ENCODE data around the gene HCN1.
"Not testable (repeated sequence)": the region's sequence is repeated elsewhere in the genome, so short reads cannot be mapped to it uniquely, and the experiment has no call there.

Gene HCN1

GRCh38 chr5:45411971-45412612, 284.1 kb downstream of the HCN1 start:
- DNase-seq, result no peak

GRCh38 chr5:45410304-45410995, 285.7 kb downstream of the HCN1 start:
- no peak for DNase-seq

- no peak for DNase-seq
Measured at GRCh38 chr5:45408067-45408466, 288.1 kb downstream of the HCN1 start.

DNA sequence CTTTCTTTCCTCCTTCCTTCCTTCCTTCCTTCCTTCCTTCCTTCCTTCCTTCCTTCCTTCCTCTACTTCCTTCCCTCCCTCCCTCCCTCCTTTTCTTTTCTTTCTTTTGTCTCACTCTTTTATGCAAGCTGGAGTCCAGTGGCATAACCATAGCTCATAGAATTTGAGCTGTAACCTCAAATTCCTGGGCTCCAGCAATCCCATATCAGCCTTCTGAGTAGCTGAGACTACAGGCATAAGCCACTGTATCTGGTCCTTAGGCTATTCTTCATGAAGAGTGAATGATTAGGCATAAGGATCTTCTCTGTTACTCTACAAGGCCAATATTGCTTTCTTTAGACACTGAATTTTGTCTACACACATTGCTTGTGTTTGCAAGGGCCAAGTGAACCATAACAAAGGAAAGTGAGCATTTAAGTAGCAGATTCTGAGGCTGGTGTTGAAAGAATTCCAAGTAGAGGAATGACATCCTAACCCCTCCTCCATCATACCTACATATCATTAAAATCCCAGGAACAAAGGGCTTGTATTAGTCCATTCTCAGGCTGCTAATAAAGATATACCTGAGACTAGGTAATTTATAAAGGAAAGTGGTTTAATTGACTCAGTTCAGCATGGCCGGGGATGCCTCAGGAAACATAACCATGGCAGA, 293.2 kb downstream of the HCN1 start:
- DNase-seq, result no peak

DNA sequence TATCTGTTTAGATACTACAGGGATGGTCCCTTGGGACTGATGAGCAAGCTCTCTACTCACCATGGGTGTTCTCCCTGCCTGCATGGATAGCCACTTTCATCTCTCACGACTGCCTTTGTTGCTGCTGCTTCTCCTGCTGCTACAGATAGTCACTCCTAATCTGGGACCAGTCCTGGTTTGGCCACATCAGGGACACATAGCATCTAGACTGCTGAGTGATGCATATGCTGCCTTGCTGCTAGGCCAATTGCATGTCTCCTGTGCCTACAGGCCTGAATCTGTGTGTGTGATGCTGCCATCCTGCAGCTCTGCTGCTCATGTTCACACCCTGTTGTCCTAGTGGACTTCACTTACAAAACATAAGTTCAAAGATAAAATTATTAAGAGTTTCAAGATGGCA, 297.1 kb downstream of the HCN1 start:
- no peak for DNase-seq

DNA sequence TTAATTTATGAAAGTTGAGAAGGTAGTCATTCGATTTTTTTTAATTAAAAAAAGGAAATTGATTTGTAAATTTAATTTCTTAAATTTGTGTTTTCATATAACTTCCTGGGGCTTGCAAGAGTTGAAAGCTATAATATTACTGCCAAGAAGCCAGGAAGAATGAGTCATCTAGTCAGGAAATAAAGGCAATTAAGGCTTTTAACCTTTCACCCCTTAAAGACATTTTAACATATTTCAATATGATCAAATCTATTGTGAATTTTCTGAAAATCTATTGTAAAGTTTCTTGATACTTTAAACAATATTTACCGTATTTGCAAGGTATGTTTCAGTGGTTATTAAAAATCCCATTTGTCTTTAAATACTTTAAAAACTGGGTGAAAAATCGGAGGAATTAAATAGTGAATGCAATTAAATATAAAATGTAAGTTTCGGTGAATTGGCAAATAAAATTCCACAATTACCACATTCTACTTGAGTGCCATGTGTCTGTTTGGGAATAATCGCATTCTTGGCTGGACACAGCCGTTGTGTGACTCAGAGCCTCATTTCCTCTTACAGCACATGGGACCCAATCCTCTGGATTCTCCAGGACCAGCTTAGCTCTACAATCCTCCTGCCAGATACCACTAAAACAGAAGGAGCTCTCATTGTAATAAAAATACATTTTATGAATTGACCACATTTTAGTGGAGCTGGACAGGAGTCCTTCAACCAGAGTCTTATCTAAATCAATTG, 310.7 kb downstream of the HCN1 start:
- no peak for DNase-seq

DNA sequence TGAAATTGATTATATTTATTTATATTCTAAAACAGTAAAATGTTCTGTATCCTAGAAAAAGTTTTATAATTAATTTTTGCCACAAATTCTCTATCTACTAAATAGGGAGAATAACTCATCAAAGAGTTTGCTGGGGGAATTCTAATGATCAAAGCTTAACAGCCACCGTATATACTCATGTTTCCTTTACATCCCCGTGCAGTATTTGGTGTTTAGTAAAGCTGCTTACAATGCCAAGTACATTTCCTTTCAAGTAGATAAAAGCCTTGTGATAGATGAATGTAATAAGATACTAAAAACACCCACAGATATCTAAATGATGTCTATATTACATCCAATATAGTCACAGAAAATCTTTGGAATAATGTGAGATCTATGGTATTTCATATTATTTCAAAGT, 312.2 kb downstream of the HCN1 start:
- no peak for DNase-seq

DNA sequence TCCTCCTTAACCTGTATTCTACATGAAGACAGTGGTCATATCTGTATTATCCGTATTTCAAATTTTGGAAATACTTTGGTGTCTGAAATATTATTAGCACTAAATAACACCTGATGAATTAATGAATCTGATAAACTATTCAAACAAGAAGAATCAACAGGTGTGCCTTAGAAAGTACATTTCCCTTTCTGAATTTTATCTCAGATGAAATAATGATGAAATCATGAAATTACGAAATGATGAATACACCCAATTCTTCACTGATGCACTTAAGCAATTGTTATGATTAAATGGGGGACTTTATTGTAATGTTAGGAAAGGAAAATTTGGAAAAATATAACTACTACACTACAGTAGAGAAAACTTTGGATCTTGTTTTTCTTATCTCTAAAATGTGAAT, 313.6 kb downstream of the HCN1 start:
- DNase-seq, result no peak

DNA sequence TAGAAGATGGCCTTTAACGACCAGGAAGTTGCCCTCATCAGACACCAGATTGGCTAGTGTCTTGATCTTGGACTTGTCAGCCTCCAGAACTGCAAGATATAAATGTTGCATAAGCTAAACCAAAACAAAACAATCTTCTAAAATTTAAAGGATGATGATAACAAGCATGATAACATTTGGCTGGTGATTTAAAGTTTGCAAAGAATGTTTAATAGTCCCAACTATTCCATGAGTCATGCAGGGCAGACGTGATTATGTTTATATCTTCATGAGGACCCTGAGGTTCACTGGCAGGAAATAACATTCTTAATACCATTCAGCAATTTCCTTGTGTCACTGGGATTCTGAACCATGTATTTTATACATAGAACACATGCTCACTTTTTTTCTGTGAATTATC, 319.8 kb downstream of the HCN1 start:
- DNase-seq, result no peak

DNA sequence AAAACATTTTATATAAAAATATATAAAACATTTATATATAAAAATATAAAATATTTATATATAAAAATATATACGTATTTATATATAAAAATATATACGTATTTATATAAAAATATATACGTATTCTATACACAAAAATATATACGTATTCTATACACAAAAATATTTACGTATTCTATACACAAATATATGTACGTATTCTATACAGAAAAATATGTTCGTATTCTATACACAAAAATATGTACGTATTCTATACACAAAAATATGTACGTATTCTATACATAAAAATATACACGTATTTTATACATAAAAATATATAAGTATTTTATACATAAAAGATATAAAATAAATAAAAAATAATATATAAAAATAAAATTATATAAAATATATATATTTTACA, 323.6 kb downstream of the HCN1 start:
- no peak for DNase-seq

DNA sequence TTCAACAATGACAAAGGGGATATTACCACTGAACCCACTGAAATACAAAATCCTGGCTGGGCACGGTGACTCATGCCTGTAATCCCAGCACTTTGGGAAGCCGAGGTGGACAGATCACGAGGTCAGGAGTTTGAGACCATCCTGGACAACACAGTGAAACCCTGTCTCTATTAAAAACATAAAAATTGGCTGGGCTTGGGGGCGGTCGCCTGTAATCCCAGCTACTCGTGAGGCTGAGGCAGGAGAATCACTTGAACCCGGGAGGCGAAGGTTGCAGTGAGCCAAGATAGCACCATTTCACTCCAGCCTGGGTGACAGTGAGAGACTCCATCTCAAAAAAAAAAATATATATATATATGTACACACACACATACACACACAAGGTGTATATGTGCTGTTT, 324.8 kb downstream of the HCN1 start:
- not testable (repeated sequence) for DNase-seq

DNA sequence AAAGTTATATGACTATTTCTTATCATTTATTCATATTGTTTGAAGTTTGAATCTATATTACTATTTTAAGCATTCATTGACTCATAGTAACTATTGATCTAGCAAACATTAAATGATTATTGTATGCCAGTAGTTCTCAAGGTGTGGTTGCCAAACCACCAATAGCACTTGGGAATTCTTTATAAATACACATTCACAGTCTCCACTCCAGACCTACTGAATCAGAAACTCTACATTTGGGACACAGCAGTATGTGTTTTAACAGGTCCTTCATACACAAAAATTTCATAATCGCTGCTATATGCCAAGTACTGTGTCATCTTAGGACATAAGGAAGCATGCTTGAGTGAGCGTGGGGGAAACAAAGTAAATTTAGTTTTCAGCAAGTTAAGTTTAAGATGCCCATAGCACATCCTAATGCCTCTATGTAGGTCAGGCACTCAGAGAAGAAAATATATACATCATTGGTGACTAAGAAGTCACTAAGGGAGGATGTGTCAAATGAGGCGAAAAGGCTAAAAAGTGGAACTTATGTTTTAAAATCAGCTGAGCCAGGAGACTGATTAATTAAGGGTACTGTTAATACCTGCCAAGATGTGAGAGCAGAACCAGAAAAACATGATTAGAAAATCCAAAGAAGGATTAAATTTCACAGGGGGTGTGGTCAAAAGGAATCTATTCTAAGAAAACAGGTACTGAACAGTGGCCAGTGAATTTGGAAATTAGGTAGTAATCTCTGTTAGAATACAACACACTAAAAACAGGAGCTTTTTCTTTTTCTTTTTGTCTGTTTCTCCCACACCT, 340.8 kb downstream of the HCN1 start:
- DNase-seq, result no peak

- DNase-seq, result no peak
Measured at GRCh38 chr5:45336464-45336863, 359.7 kb downstream of the HCN1 start.

DNA sequence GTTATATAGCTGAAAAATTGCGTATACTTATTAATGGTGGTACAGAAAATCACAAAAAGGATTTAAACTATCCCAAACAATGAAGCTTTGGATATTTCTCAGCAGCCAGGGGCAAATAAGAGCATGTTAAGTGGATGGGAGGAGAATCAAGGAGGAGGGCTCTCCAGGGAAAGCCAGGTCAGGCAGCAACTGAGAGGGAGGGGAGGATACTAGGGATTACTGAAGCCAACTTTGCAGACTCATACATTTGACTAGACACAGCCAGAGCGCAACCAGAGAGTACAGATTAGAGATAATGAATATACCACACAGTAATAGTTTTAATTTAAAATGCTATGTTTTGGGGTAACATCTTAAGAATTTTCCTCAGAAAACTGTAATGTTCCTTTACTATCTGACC, 360.2 kb downstream of the HCN1 start:
- no peak for DNase-seq

DNA sequence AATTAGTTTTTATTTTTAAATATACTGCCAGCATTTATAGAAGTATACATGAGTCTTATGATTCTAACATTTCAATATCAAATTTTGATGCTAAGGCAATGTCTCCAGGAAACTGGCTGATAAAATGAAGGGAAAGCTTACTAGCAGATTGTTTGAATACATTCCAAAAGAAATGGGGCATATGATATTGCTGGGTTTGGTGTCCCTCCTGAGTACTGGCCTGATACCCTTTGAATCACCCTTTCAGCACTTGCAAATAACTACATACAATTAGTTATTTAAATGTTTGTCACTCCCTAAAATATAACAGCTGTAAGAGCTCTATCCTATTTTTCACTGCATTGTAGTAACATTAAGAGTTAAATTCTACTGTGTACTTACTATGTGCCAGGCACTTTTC, 360.8 kb downstream of the HCN1 start:
- no peak for DNase-seq

GRCh38 chr5:45334939-45335338, 361.2 kb downstream of the HCN1 start:
- no peak for DNase-seq

- not testable (repeated sequence) for DNase-seq
Measured at GRCh38 chr5:45312627-45313026, 383.6 kb downstream of the HCN1 start.

- DNase-seq, result no peak
Measured at GRCh38 chr5:45295231-45295630, 400.9 kb downstream of the HCN1 start.

DNA sequence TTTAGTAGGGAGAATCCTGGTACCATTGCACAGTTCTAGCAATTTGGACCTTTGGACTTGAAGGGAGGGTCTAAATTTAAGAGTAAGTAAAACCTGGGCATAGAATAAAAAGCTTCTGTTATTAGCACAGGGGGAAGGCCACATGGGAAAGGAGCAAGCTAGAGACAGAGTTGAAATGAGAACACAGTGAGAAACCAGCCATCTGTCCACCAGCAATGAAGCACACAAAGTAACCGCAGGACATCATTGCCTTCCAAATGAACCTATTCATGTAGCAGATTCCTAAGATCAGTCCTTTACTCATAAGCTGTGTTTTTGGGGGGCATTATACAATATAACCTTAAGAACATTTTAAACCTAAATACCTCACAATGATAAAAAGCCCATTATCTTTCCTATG, 407.4 kb downstream of the HCN1 start:
- no peak for DNase-seq

GRCh38 chr5:45284436-45284835, 411.7 kb downstream of the HCN1 start:
- no peak for DNase-seq

DNA sequence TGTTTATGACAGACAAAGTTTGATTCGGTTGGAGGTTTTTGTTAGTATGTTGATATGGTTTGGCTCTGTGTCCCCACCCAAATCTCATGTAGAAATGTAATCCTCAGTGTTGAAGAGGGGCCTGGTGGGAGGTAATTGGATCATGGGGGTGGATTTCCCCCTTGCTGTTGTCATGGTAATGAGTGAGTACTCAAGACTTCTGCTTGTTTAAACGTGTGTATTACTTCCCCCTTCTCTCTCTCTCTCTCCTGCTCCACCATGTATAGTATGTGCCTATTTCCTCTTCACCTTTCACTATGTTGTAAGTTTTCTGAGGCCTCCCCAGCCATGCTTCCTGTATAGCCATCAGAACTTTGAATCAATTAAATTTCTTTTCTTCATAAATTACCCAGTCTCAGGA, 415.1 kb downstream of the HCN1 start:
- no peak for DNase-seq

GRCh38 chr5:45279109-45279508, 417.1 kb downstream of the HCN1 start:
- no peak for DNase-seq

- no peak for DNase-seq
Measured at GRCh38 chr5:45277860-45278259, 418.3 kb downstream of the HCN1 start.
